Uterus (tissue), 2 donors: ENCODE results near the gene BAZ1B.

Experiments used
- POLR2A ChIP-seq, 2 donors: fragments of 450-650 bp; IDR thresholded peaks; one replicate each; pipeline ENCODE4 v1.6.1; 2016; ENCODE audit warnings: antibody characterized with exemption in 2 of 2, mild to moderate bottlenecking in 1 of 2, moderate library complexity in 1 of 2
- TF ChIP-seq, protein P1 (sequence below), 4 experiments: fragments of 200-600 bp in 2 of 4; fragments of 450-650 bp in 2 of 4; sonication (generic) in 2 of 4; IDR thresholded peaks; one replicate each; pipeline ENCODE4 v1.5.1; 2016 to 2019; ENCODE audit warnings: antibody characterized with exemption in 4 of 4, mild to moderate bottlenecking in 2 of 4, moderate library complexity in 1 of 4

DNA sequence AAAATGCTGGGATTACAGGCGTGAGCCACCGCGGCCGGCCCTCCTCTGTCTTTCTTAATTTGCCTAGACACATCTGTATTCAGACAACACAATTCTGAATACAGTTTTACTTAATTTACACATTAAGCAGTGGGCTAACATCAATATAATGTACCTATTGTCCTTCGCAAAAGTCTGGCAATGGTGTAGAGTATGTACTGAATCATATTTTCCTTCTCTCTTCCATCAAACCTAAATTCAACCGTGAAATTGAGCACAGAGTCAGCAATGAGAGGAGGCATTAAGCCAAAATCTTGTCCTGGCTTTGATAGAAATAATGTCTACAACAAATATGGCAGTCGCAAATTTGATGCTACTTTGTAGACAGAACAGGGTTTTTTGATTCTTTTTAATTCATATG is 58.1 kb downstream of the BAZ1B start:
- TF ChIP-seq POLR2A (IDR thresholded peaks at IDR 0.05): no peak
- TF ChIP-seq, protein P1, sequence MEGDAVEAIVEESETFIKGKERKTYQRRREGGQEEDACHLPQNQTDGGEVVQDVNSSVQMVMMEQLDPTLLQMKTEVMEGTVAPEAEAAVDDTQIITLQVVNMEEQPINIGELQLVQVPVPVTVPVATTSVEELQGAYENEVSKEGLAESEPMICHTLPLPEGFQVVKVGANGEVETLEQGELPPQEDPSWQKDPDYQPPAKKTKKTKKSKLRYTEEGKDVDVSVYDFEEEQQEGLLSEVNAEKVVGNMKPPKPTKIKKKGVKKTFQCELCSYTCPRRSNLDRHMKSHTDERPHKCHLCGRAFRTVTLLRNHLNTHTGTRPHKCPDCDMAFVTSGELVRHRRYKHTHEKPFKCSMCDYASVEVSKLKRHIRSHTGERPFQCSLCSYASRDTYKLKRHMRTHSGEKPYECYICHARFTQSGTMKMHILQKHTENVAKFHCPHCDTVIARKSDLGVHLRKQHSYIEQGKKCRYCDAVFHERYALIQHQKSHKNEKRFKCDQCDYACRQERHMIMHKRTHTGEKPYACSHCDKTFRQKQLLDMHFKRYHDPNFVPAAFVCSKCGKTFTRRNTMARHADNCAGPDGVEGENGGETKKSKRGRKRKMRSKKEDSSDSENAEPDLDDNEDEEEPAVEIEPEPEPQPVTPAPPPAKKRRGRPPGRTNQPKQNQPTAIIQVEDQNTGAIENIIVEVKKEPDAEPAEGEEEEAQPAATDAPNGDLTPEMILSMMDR (IDR thresholded peaks at IDR 0.05): no peak
